Measurements from ENCODE around the gene DNASE2.

DNASE2 gene

DNA sequence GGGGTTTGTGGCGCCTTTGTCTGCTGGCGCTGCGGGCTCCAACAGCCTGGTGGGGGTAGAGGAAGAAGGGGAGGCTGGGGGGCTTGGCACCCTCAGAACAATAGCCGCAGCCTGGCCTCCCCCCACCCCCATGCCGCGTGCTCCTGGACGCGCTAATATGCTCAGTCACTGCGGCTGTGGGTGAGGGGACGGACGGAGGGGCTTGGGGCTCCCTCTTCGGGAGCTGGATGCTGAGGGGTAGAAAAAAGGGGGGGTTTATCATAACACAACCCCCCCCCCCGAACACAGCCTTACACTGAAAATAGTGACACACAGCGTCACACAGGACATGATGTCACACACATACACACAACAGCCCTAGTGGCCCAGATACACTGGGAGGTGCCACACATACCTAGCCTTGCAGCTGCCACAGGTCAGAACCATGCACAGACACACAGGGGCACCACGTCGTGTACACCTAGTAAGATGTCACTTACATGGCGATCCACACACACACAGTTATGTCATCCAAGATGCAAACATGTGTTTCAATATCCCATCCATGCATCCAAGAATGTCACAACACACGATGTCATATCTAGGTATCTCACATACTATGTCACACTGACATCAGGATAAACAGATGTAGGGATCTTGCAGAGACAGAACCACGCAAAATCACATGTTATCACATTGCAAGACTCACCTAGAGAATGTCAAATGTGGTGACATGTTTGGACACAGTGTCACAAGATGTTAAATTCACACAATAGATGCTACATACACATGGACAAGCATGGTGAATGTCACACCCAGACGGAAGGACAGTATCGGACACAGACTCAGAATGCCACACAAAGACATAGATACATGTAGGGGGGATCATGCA is 42.1 kb downstream of the DNASE2 start:
- Histone ChIP-seq H3K4me3 (peak overlapping the region in 5 of 7 experiments; percentile 5 to 32 (median 17)), H3K27ac (no peak overlapping the region)

- Histone ChIP-seq H3K4me3 (peak within 1 kb of the TSS in 6 of 7 experiments; percentile 5 to 32 (median 12)), H3K27ac (no peak within 1 kb of the TSS)
Measured at GRCh38 chr19:12838182-12838885, 42.9 kb downstream of the DNASE2 start, which contains the start of gene MAST1. MAST1 (plus strand) TSS chr19:12838515; CDS start chr19:12838573, 58 bp downstream.

DNA sequence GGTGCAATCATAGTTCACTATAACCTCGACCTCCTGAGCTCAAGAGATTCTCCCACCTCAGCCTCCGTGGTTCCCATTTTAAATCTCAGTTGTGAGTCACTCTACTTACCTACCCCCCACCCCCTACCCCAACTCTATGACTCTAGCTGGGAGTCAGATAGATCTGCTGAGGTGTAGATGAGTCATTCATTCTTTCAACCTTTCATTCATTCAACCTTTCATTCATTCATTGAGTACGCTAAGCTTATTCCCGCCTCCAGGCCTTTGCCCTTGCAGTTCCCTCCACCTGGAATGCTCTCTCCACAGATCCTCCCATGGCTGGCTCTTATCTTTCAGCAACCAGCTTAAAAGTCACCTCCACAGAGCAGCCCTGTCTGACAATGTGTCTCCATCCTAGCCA is 44.0 kb downstream of the DNASE2 start:
- Histone ChIP-seq H3K4me3 (no peak overlapping the region), H3K27ac (no peak overlapping the region)

DNA sequence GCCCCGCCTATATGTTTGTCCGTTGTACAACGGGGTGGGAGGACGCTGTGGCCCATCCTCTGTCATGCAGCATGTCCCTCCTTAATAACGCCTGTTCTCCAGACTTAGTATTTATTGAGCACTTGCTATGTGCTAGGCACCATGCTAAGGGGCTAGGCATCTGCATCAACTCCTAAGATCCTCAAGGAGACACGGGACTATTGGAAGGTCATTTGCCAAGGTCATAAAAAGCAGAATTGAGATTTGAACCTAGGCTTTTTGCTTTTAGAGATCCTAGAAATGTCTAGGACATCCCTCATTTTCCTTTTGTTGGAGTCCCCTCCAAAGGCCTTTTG is 44.8 kb downstream of the DNASE2 start:
- no peak overlapping the region for H3K4me3 ChIP-seq

GRCh38 chr19:12834976-12835757 is 46.1 kb downstream of the DNASE2 start:
- Histone ChIP-seq H3K27ac (no peak overlapping the region), H3K4me3 (no peak overlapping the region)

More for the DNA sequence above, 44.8 kb downstream of the DNASE2 start:
- H3K27ac ChIP-seq = no peak overlapping the region

- no peak within 1 kb of the TSS for H3K27ac ChIP-seq
- peak within 1 kb of the TSS in 6 of 7 experiments; percentile 14 to 37 (median 28) for H3K4me3 ChIP-seq
Measured at GRCh38 chr19:12834566-12834943, 46.7 kb downstream of the DNASE2 start, which contains the start of gene RTBDN. RTBDN (minus strand) TSS chr19:12834579; CDS start chr19:12829979, 4,600 bp downstream.

GRCh38 chr19:12833738-12834565 is 47.3 kb downstream of the DNASE2 start:
- H3K4me3 ChIP-seq = peak overlapping the region in 6 of 7 experiments; percentile 14 to 37 (median 28)
- H3K27ac ChIP-seq = no peak overlapping the region

GRCh38 chr19:12833418-12833737 is 47.9 kb downstream of the DNASE2 start:
- Histone ChIP-seq H3K4me3 (peak overlapping the region in 3 of 7 experiments; percentile 14 to 37 (median 29)), H3K27ac (no peak overlapping the region)

GRCh38 chr19:12828494-12828893 is 52.8 kb downstream of the DNASE2 start:
- no peak overlapping the region for H3K27ac ChIP-seq
- no peak overlapping the region for H3K4me3 ChIP-seq

DNA sequence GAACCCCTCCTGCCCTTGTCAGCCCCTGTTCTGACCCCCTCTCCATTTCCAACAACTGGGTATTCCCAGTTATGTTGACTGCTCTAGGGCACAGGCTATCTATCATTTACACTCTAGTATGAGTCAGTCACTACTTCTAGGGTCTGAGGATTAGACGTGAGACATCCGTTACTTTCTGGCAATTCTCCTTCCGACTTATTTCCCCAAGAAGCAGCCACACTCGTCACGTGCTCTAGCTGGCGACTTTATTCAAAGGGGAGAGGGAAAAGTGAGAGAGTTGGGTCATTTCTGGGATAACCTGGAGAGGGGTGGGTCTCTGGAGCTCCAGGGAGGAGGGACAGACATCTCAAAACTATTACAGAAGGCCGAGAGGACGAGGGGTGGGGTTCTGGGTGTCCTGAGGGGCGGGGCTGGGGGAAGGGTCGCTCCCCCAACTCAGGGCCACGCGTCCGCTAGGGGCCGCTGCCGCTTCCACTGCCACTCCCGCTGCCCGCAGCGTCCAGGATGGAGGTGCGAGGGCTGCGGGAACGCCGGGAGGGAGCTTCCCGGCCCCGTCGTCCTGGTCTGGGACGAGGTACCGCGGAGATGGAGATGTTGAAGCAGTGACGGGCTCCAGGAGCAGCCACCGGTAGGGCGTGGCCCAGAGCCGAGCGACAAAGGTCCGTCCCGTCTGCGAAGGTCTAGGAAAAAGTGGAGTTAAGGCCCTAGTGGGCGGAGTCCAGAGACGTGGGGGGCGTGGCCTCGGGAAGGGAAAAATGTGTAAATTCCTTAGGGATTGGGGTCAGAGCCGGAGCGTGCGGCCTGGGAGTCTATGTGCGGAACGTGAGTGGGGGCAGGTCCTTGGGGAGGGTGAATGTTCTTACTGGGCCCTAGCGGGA is 55.8 kb downstream of the DNASE2 start:
- H3K4me3 ChIP-seq = no peak overlapping the region
- no peak overlapping the region for H3K27ac ChIP-seq
